Pons (tissue), 1 donor: ENCODE results near the gene MUC6.

Experiments
- DNase-seq: peaks from one replicate; pipeline ENCODE4 v3.0.0-alpha.2; 2016; ENCODE audit warnings: low spot score

Gene MUC6

GRCh38 chr11:967995-968751 is 68.3 kb downstream of the MUC6 start:
- DNase-seq = no peak

GRCh38 chr11:965206-965775 is 71.2 kb downstream of the MUC6 start:
- DNase-seq = no peak

GRCh38 chr11:963852-964251 is 72.7 kb downstream of the MUC6 start:
- DNase-seq = no peak
